ENCODE data around the gene TSPAN9. TPM values are rescaled to one million over a fixed set of nuclear protein-coding genes. Genes with fewer than 3 reads are reported as not detected.

TSPAN9 gene
- total and polyA plus RNA-seq, 4 donors: 17.4 to 62.9 (median 34.2) TPM

DNA sequence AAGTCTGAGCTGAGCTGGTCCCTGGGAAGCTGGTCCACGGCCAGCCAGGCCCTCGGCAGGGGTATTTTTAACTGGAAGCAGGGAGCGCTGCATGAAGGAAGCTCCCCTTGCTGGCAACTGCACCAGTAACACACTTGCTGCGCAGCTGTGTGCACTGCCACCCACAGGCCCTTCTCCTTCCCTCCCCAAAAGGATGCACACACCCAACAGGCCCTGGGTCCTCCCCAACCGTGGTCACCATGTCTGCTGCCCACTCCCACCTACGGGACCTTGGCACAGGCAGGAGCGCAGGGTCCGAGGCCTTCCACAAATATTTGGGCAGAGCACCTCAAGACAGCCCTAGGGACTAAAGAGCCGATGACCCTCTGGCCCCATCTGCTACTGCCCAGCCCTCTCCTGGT lies 256.8 kb downstream of the TSPAN9 start:
- DNase-seq (ENCODE audit: low spot score): no peak
- no peak for TF ChIP-seq NR2F2 (IDR thresholded peaks at IDR 0.05)
- TF ChIP-seq FOXA2 (IDR thresholded peaks at IDR 0.05): no peak
- TF ChIP-seq, protein P1, sequence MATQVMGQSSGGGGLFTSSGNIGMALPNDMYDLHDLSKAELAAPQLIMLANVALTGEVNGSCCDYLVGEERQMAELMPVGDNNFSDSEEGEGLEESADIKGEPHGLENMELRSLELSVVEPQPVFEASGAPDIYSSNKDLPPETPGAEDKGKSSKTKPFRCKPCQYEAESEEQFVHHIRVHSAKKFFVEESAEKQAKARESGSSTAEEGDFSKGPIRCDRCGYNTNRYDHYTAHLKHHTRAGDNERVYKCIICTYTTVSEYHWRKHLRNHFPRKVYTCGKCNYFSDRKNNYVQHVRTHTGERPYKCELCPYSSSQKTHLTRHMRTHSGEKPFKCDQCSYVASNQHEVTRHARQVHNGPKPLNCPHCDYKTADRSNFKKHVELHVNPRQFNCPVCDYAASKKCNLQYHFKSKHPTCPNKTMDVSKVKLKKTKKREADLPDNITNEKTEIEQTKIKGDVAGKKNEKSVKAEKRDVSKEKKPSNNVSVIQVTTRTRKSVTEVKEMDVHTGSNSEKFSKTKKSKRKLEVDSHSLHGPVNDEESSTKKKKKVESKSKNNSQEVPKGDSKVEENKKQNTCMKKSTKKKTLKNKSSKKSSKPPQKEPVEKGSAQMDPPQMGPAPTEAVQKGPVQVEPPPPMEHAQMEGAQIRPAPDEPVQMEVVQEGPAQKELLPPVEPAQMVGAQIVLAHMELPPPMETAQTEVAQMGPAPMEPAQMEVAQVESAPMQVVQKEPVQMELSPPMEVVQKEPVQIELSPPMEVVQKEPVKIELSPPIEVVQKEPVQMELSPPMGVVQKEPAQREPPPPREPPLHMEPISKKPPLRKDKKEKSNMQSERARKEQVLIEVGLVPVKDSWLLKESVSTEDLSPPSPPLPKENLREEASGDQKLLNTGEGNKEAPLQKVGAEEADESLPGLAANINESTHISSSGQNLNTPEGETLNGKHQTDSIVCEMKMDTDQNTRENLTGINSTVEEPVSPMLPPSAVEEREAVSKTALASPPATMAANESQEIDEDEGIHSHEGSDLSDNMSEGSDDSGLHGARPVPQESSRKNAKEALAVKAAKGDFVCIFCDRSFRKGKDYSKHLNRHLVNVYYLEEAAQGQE (IDR thresholded peaks at IDR 0.05): no peak
- TF ChIP-seq, protein P2, sequence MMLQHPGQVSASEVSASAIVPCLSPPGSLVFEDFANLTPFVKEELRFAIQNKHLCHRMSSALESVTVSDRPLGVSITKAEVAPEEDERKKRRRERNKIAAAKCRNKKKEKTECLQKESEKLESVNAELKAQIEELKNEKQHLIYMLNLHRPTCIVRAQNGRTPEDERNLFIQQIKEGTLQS (IDR thresholded peaks at IDR 0.05): no peak
- no peak for TF ChIP-seq GABPA (IDR thresholded peaks at IDR 0.05 in 1 of 2, conservative IDR thresholded peaks at IDR 0.05 in 1 of 2)
- TF ChIP-seq RXRA (IDR thresholded peaks at IDR 0.05): no peak
- TF ChIP-seq HNF4A (conservative IDR thresholded peaks at IDR 0.05): no peak
- TF ChIP-seq, protein P3, sequence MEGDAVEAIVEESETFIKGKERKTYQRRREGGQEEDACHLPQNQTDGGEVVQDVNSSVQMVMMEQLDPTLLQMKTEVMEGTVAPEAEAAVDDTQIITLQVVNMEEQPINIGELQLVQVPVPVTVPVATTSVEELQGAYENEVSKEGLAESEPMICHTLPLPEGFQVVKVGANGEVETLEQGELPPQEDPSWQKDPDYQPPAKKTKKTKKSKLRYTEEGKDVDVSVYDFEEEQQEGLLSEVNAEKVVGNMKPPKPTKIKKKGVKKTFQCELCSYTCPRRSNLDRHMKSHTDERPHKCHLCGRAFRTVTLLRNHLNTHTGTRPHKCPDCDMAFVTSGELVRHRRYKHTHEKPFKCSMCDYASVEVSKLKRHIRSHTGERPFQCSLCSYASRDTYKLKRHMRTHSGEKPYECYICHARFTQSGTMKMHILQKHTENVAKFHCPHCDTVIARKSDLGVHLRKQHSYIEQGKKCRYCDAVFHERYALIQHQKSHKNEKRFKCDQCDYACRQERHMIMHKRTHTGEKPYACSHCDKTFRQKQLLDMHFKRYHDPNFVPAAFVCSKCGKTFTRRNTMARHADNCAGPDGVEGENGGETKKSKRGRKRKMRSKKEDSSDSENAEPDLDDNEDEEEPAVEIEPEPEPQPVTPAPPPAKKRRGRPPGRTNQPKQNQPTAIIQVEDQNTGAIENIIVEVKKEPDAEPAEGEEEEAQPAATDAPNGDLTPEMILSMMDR (IDR thresholded peaks at IDR 0.05; ENCODE audit: low read depth, low read length, missing input control): no peak
- TF ChIP-seq SP1 (IDR thresholded peaks at IDR 0.05): no peak
- no peak for TF ChIP-seq HNF4G (IDR thresholded peaks at IDR 0.05)
- no peak for TF ChIP-seq EGR1 (IDR thresholded peaks at IDR 0.05; ENCODE audit: low read depth in 2 of 2)
- no peak for TF ChIP-seq TAF1 (conservative IDR thresholded peaks at IDR 0.05)
- TF ChIP-seq RAD21 (IDR thresholded peaks at IDR 0.05): no peak
- TF ChIP-seq YY1 (IDR thresholded peaks at IDR 0.05): no peak
- TF ChIP-seq, protein P4, sequence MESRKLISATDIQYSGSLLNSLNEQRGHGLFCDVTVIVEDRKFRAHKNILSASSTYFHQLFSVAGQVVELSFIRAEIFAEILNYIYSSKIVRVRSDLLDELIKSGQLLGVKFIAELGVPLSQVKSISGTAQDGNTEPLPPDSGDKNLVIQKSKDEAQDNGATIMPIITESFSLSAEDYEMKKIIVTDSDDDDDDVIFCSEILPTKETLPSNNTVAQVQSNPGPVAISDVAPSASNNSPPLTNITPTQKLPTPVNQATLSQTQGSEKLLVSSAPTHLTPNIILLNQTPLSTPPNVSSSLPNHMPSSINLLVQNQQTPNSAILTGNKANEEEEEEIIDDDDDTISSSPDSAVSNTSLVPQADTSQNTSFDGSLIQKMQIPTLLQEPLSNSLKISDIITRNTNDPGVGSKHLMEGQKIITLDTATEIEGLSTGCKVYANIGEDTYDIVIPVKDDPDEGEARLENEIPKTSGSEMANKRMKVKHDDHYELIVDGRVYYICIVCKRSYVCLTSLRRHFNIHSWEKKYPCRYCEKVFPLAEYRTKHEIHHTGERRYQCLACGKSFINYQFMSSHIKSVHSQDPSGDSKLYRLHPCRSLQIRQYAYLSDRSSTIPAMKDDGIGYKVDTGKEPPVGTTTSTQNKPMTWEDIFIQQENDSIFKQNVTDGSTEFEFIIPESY (IDR thresholded peaks at IDR 0.05): no peak
- TF ChIP-seq FOXA1 (IDR thresholded peaks at IDR 0.05): no peak
- no peak for TF ChIP-seq JUND (IDR thresholded peaks at IDR 0.05)
- TF ChIP-seq, protein P5, sequence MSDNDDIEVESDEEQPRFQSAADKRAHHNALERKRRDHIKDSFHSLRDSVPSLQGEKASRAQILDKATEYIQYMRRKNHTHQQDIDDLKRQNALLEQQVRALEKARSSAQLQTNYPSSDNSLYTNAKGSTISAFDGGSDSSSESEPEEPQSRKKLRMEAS (IDR thresholded peaks at IDR 0.05): no peak

More for the DNA sequence above, 256.8 kb downstream of the TSPAN9 start:
- Histone ChIP-seq H3K36me3 (ENCODE audit: control insufficient read depth in 4 of 4, insufficient read depth in 3 of 4, low read depth in 1 of 4, low read length in 3 of 4) (no peaks in the 10 kb centered on the region), H3K27ac (ENCODE audit: low read depth in 1 of 2, low read length in 2 of 2) (no peak overlapping the region), H3K9me3 (ENCODE audit: control insufficient read depth in 4 of 4, low read length in 3 of 4) (no peaks in the 10 kb centered on the region), H3K4me1 (ENCODE audit: control insufficient read depth in 4 of 4, insufficient read depth in 4 of 4, low read length in 3 of 4) (no peaks in the 10 kb centered on the region), H3K4me3 (ENCODE audit: low read depth in 1 of 3, low read length in 3 of 3) (no peak overlapping the region), H3K9ac (ENCODE audit: low read depth in 1 of 2, low read length in 2 of 2) (no peak overlapping the region), H3K27me3 (ENCODE audit: control insufficient read depth in 4 of 4, insufficient read depth in 4 of 4, low read length in 3 of 4) (no peaks in the 10 kb centered on the region)
- 81% methylated on average over 9 of the region's 9 CpGs for WGBS

All from liver (tissue), 9 donors.